GM21529 (cell line): ENCODE measurements around the gene C3orf18.
"Not testable (repeated sequence)": the region's sequence is repeated elsewhere in the genome, so short reads cannot be mapped to it uniquely, and the experiment has no call there.

ENCODE experiments used
- ATAC-seq: cut with Tn5 transposase; IDR thresholded peaks from one replicate; pipeline ENCODE4 v1.9.1; 2021; ENCODE audit not compliant: unreplicated experiment

The C3orf18 gene

DNA sequence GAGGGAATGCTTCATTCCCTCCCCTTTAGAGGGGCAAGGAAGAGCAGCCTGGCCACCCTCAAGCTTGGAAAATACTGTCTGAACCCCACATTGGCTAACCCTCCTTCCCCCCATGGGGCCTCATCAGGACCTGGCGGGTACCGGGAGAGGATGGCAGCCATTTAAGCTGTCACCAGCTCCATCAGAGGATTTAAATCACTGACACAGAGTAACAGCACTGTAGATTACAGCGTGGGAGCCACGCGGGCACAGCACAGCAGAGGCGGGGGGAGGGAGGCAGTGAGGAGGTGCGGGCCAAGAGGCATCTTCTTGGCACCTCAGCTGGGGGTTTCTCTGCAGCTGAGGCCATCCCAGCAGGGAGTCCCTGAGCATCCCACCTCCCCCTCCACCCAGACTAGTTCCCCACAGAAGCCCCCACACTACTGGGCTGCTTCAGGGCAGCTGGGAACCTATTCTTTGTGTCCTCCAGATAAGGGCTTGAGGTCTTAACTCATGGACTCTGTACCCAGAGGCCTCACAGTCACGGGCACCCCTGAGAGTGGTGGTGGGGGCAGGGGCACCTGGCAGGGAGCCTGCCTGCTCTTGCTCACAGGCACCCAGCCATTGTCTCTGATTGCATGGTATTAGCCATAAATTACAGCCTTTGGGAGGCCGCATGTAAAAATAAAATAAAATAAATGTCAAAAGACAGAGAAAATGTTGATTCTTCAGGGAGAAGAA is 42.2 kb downstream of the C3orf18 start:
- ATAC-seq = no peak

DNA sequence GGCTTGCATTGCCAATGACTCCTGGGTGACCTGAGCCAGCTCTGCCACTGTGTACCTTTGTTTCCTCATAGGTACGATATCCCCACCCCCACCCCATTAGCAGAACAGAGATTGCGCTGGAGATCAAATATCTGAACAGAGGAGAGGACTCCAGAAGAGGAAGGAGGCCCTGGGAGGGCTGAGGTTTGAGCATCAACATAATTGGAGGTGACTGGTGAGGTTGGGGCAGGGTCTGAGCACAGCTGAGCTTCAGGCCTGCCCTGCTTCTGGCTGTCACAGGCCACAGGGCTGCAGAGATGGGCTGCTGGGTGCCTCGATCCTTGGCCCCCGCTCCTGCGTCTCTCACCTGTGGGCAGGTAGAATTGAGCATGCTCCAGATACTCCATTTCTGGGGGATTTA is 42.8 kb downstream of the C3orf18 start:
- no peak for ATAC-seq

DNA sequence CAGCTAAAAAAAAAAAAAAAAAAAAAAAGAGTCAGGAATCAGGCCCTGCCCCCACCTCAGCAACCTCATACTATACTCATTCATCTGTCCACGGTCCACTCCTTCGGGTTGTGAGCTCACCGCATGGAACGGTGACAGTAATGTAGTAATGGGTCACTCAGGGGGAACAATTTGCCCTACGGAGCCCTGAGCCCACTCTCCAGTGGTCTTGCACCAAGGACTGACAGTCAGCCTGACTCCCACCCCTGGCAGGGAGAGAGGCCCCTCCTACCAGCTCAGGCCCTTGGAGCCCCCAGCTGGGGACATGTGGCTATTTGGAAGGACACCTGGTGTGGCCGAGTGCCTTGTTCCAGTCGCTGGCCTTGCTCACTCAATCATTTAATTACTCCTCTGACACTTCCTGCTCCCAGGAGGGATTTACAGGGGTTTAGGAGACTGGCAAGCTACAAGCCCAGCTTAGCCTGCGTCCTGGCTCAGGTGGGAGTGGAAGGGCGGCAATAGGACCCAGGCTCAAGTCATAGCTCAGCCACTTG is 44.2 kb downstream of the C3orf18 start:
- no peak for ATAC-seq

DNA sequence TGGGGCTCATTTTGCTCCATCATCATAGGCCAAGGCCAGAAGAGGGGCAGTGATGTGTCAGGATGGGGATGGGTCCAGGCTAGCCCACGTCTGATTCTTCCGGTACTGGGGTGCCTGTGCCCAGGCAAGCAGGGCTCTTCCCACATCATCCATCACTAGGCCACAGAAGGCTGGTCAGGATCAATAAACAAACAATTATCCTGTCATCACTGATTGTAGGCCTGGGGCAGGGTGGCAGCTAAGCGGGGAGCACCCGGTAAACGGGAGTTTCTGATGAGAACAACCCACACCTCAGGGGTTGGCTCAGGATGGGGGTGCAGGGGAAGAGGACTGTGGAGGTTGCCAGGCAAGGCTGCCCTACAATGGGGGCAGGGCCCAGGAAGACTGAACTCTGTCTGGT is 46.0 kb downstream of the C3orf18 start:
- ATAC-seq = no peak

DNA sequence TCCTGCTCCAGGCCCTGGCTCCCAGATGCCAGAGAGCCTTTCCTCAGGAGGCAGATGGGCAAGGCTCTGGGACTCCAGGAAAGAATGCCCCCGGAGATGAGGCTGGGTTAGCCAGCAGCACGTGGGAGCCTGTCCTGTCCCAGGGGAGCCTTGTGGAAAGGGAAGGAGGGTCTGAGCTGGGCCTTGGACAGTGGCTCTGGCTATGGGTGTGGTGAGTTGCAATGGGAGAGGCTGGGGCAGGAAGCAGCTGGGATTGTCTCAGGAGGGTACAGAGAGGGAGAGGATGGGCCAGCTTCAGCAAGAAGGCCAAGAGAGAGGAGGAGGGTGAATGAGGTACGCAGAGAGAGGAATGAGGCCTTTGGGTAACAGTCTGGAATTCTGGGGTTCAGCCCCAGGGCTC is 46.7 kb downstream of the C3orf18 start:
- no peak for ATAC-seq

DNA sequence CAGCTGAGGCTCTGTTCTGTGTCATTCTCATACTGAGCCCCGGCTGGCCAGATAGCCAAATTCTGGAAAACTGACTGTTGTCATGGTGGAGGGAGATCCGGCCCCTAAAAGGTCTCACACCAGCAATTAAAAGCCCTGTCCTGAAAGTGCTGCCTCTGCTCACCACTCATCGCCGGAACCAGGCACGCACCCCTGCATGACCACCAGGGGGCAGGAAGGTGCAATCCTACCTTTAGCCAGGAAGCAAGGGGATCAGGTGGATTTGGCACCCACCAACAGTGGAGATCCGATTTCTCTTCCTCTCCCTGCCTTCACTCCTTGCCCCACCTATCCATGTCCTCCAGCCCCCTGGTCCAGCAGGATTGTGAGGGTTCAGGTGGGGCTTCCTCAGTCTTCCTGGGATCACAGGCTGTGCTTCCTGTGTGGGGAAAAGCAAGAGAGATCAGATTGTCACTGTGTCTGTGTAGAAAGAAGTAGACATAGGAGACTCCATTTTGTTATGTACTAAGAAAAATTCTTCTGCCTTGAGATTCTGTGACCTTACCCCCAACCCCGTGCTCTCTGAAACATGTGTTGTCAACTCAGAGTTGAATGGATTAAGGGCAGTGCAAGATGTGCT is 48.0 kb downstream of the C3orf18 start:
- ATAC-seq = no peak

DNA sequence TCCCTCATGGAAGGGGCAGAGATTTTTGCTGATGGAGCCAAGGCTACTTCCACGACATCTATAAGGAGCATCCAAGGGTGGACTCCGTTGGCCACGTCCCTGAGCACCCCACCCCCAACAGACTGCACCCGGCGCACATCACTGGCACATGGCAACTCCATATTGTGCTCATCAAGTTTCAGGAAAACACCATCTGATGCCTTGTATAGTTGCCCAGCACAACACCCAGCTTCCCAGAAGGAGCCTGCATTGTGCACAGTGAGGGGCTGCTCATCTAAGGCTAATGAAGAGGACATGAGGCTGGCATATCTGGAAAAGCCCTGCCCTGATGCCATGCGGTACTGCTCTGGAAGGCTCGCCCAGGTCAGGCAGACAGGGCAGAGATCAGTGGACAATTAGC is 49.1 kb downstream of the C3orf18 start:
- no peak for ATAC-seq

DNA sequence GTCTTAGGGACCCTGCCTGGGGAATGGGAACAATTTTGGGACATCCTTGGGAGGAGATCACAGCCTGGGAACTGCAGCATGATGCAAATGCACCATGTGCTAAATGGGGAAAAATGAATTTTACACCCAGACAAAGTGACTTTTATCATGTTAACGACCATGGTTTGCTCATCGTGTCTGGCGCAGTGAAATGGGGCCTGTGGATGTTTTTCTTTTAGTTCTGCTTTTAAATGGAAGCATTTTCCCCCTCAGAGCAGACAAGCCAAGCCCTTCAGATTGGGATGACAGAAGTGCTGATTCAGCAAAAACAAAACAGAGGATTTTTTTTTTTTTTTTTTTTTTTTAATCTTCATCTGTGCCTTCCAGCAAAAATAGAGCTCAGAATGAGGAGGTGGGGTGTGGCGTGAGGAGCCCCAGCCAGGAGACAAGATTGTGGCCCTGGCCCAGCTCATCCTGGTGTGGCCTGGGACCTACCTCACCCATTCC is 49.8 kb downstream of the C3orf18 start:
- ATAC-seq = no peak

DNA sequence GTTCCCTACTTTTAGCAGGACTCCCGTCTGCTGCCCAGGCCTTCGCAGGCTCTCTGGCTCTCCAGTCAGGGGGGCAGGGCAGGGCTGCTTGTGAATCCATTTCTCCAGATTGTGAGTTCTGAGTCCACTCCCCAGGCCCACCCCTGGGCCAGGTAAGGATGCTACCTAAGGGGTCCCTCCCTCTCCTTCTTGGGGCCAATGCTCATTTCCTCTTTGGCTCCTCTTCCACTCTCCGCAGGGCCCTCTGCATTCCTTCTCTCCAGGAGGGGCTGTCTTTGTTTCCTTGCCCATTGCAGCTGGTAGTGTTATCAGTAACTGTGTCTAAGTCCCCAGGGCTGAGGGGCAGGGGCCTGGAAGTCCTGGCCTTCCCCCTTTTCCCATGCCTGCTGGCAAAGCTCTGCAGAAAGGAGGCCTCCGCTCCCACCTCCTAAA is 51.1 kb downstream of the C3orf18 start:
- ATAC-seq = no peak

DNA sequence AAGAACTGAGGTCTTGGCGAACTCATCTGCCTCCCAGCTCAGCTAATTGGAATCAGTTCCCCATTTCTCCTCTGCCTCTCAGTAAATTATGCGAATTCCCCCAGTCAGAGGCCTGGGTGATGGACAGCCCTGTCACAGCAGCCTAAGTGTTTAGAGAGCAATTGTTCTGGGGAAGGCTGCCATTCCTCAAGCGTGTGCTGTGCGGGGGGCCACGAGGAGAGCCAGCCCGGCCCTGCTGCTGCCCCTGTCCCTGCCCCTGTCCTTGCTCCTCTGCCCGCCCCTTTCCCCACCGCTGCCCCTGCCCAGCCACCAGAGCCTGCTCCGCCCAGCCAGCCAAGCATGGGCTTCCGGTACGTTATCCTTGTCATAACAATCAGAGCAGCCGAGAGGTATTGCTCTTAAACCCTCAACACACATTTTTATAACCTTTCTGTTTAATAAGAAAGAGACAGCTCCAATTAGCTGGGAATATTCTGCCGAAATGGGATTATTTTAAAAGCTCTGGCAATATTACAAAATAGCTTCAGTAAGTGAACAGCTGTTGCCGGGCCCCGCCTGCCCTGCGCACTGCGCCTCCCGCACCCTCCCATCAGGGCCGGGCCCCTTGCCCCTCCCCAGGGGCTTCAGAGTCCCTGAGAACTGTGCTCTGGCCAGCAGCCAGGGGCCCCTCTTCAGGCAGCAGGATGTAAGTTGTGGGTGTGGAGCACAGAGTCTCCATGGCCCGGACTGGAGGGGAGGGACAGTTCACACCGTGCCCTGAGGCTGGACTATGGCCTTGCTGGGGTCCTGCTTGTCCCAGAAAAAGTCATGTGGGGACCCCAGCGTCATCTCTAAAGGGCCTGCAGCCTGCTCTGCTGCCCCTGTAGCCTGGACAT is 51.7 kb downstream of the C3orf18 start:
- ATAC-seq = no peak

DNA sequence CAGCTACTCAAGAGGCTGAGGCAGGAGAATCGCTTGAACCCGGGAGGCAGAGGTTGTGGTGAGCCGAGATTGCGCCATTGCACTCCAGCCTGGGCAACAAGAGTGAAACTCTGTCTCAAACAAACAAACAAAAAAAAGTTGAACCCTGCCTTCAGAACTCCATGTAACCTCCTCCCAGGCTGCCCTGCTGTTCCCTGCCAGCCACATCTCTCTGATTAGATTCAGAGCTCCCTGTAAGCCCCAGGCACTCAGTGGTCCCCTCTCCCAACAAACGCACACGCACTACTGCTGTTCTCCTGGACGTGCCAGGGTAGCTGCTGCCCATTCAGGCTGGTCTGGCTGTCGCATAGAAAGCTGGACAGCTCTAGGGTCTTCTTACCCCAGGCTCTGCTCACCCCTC is 54.6 kb downstream of the C3orf18 start:
- ATAC-seq = not testable (repeated sequence)

DNA sequence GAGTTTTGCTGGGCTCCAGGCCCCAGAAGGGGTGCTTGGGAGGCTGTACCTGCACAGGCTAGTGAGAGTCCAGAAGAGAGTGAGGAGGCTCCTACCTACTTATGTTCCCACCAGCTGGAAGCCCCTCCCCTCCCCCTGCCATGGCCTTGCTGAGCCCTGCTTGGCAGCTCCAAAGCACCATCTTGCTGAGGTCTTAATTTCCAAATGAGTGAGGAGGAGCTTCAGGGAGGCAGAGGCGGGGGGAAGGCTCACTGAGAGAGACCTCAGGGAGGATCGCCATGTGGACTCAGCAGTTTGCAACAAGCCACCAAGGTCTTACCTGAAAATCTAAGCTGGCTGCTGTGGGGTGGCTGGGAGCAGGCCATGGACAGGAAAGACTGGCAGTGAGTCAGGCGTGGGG is 55.4 kb downstream of the C3orf18 start:
- no peak for ATAC-seq

DNA sequence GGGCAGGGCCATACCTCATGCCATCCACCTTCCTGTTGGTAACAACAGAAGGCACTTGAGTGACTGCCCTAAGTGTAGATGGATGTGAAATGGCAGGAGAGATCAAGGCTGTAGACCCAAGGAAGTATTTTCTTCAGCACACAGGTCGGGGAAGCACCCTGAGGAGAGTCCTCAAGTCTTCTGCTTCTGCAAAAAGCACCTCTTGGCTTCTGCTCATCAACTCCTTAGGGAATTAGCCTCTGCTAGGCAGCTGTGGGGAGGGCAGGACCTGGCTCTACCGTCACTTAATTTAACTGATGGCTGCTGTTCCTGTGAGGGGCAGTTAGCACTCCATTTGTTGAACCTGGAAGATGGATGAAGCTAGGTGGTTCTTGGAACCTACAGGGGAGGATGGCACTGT is 57.2 kb downstream of the C3orf18 start:
- ATAC-seq = no peak

DNA sequence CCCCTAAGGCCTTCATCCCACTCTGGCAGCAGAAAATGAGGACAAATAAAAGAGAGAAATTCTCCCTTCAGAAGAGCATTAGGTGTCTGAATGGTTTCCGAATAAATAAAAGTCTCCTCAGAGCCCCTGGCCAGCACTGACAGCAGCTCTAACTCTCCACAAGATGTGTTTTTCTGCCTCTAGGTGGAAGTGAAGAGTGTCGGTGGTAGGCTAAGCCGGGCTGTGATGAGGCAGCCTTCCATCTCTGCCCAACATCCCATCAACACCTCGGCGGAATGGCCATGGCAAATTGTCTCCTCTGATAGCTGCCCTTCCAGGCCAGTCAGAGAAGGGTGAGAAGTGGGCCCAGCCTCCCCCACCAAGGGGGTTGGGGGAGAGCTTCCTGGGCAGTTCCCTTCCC is 57.8 kb downstream of the C3orf18 start:
- no peak for ATAC-seq

DNA sequence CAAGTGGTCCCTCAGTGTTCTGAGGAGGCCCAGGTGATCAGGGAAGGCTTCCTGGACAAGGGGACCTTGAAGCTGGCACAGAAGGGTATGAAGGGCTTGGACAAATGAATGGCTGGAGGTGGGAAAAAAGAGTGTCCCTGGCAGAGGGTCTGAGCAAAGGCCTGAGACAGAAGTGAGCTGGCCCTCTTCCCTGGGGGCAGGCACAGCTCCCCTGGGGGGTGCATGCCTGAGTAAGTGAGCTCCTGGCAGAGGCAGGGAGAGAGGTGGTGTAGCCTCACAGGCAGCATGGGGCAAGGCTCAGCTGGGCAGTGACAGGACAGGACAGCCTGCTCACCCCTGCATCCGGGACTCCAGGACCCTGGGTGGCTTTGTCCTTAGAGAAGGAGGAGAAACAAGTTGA is 58.7 kb downstream of the C3orf18 start:
- no peak for ATAC-seq
